Esophagus (tissue), 2 donors: ENCODE data around the gene CCDC12. TPM values are rescaled to one million over a fixed set of nuclear protein-coding genes. Genes with fewer than 3 reads are reported as not detected.

ENCODE experiments used
- H3K27ac ChIP-seq, 2 donors: one replicate each; pipeline ENCODE4 v1.5.1; 2013; ENCODE audit warnings: low read depth in 2 of 2, mild to moderate bottlenecking in 2 of 2, inconsistent platforms in 1 of 2, low read length in 1 of 2, moderate library complexity in 1 of 2
- H3K27me3 ChIP-seq, 2 donors: one replicate each; pipeline ENCODE4 v1.6.1; 2013; ENCODE audit warnings: low read length in 2 of 2, control low read depth in 1 of 2, mild to moderate bottlenecking in 1 of 2; ENCODE audit not compliant: insufficient read depth in 2 of 2, control insufficient read depth in 1 of 2
- H3K36me3 ChIP-seq, 2 donors: one replicate each; pipeline ENCODE4 v1.6.1; 2013; ENCODE audit warnings: low read length in 1 of 2; ENCODE audit not compliant: control insufficient read depth in 2 of 2, insufficient read depth in 2 of 2
- H3K4me1 ChIP-seq, 2 donors: one replicate each; pipeline ENCODE4 v1.6.1; 2013; ENCODE audit warnings: low read length in 1 of 2; ENCODE audit not compliant: control insufficient read depth in 2 of 2, insufficient read depth in 2 of 2
- H3K4me3 ChIP-seq, 2 donors: one replicate each; pipeline ENCODE4 v1.5.1; 2013; ENCODE audit warnings: low read length in 2 of 2, mild to moderate bottlenecking in 2 of 2, low read depth in 1 of 2, moderate library complexity in 1 of 2
- H3K9me3 ChIP-seq, 2 donors: one replicate each; pipeline ENCODE4 v1.6.1; 2013; ENCODE audit warnings: mild to moderate bottlenecking in 2 of 2, low read depth in 1 of 2, low read length in 1 of 2, moderate library complexity in 1 of 2; ENCODE audit not compliant: control insufficient read depth in 2 of 2, insufficient read depth in 1 of 2
- WGBS, 2 donors: extraction: QIAGEN DNeasy Blood & Tissue Kit; methylation state at CpG; one replicate each; pipeline ENCODE4 v1.1.7; 2013; 5-methylcytosine and 5-hydroxymethylcytosine counted together
- polyA plus RNA-seq, 2 donors: library from polyadenylated mRNA; stranded (reverse); fragments of 200-250 nt; gene quantifications; one replicate each; pipeline ENCODE4 v1.2.3, GENCODE V29; 2013
- donor health status: healthy with polysubstance abuse.
- donor health status: Bipolar disorder and iron deficiency.

CCDC12 gene
- polyA plus RNA-seq, 2 donors, result 82.5 to 90.1 TPM

DNA sequence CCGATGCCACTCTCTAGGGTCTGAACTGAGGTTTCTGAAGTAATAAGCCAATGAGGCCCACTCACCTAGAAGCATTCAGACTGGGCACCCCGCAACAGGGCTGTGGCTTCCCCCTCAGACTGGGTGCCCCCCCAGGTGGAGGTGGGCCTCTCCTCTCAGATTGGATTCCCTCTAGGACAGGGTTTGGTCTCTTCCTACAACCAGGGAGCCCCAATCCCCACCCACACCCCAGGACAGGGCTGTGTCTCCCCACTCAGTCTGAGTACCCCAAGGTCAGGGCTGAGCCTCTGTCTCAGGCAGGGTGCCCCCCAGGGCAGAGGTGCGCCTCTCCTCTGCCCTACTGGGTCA lies 71.4 kb downstream of the CCDC12 start:
- WGBS, 2 donors, result 86 to 88% methylated on average over 3 of the region's 3 CpGs
- H3K4me3 ChIP-seq, result no peak overlapping the region

DNA sequence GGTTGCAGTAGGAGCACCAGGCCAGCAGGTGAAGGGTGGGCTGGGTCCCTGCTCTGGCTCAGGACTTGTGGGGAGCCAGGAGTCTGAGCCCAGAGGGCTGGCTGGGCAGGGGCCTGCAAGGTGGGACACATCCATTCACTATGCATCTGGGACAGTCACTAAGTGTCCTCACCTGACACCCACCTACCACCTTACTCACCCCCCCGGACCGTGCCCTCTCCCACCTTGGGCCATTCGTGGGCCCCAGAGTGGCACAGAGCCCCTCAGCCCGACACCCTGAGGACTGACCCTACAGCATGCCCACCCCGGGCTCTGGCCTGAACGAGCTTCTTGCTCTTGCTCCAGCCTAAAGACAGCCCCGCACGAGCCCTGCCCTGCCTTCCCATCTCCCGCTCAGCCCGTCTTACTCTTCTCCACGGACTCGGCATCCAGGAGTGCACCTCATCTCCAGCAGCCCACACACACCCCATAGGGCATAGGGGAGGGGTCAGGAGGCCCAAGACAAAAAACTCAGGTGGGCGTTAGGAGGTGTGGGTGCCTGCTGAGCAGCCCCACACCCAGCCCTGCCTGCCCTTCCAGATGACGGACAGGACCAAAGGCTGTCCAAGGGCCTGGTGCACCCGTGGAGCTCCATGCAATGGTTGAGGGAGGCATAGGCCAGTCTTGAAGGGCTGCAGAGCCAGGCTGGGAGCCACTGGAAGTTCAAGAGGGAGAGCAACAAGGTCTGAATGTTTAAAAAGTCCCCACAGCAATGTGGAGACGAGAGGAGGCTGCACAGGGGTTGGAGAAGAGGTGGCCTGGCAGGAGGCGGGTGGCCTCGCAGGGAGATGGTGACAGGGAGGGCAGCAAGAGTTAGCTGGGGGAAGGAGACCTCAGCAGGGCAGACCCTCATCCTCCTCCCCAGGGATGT lies 72.0 kb downstream of the CCDC12 start:
- Histone ChIP-seq H3K36me3 (no peaks in the 10 kb centered on the region), H3K27ac (no peak overlapping the region), H3K9me3 (peaks cover 0 to 2% of the 10 kb centered on the region in 2 donors), H3K4me3 (no peak overlapping the region), H3K27me3 (no peaks in the 10 kb centered on the region), H3K4me1 (peaks cover 4 to 15% of the 10 kb centered on the region in 2 donors)
- WGBS, 2 donors, result 83% methylated on average over 18 of the region's 18 CpGs

More for the DNA sequence above, 71.4 kb downstream of the CCDC12 start:
- Histone ChIP-seq H3K27me3 (no peaks in the 10 kb centered on the region), H3K9me3 (peaks cover 0 to 2% of the 10 kb centered on the region in 2 donors), H3K27ac (no peak overlapping the region), H3K4me1 (peaks cover 4 to 19% of the 10 kb centered on the region in 2 donors), H3K36me3 (no peaks in the 10 kb centered on the region)

DNA sequence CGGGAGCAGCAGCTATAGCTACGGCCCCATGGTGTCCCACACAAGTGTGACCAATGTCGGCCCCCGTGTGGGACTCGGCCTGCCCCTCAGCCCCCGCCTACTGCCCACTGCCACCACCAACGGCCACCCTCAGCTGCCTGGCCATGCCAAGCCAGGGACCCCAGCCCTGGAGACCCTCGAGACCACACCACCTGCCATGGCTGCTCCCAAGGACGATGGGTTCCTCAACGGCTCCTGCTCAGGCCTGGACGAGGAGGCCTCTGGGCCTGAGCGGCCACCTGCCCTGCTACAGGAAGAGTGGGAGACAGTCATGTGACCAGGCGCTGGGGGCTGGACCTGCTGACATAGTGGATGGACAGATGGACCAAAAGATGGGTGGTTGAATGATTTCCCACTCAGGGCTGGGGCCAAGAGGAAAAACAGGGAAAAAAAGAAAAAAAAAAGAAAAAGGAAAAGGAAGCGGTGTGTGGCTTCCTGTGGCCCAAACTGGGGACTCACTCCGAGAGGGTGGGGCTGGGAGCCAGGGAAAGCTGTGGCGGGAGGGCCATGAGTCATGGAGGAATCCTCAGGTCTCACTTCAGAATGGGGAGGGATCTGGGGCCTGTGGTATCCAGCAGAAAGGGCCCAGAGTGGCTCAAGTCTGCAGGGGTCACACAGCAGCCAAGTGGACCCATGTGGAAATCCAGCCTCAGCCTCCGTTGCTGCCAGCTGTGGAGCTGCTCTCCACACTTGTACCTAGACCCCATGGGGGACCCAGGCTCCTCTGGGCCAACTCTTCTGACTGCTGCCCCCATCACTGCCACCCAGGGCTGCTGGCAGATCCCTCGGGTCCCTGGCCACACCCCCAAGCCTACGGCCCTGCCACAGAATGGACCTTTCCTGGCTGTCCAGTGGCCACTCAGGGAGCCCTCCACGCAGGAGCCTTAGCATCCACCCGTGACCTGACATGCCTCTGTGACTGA lies 72.9 kb downstream of the CCDC12 start:
- Histone ChIP-seq H3K27me3 (no peaks in the 10 kb centered on the region), H3K4me1 (peaks cover 0 to 9% of the 10 kb centered on the region in 2 donors), H3K4me3 (no peak overlapping the region), H3K36me3 (no peaks in the 10 kb centered on the region), H3K9me3 (peaks cover 0 to 2% of the 10 kb centered on the region in 2 donors), H3K27ac (no peak overlapping the region)
- WGBS, 2 donors, result 77 to 82% methylated on average over 21 of the region's 21 CpGs

DNA sequence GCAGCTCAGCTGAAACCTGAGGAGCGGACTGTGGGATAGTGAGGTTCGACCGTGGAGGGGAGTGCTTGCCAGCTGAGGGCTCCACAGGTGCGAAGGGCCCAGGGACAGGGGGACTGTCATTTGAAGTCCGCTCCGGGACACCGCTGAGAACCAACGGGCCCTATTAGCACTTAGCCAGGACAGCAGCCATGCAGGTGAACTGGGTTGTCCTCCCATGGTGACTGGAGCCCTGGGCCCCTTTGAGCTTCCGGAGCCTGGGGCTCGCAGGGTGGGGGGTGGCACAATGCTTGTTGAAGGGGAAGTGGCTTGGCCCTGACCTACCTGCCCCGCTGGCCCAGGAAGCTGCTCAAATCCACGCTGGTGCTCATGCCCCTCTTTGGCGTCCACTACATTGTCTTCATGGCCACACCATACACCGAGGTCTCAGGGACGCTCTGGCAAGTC lies 74.3 kb downstream of the CCDC12 start:
- no peak overlapping the region for H3K27ac ChIP-seq
- peaks cover 0 to 7% of the 10 kb centered on the region in 2 donors for H3K4me1 ChIP-seq
- WGBS, 2 donors, result 91 to 93% methylated on average over 15 of the region's 15 CpGs
- no peaks in the 10 kb centered on the region for H3K9me3 ChIP-seq
- no peaks in the 10 kb centered on the region for H3K27me3 ChIP-seq
- H3K4me3 ChIP-seq, result no peak overlapping the region
- no peaks in the 10 kb centered on the region for H3K36me3 ChIP-seq

DNA sequence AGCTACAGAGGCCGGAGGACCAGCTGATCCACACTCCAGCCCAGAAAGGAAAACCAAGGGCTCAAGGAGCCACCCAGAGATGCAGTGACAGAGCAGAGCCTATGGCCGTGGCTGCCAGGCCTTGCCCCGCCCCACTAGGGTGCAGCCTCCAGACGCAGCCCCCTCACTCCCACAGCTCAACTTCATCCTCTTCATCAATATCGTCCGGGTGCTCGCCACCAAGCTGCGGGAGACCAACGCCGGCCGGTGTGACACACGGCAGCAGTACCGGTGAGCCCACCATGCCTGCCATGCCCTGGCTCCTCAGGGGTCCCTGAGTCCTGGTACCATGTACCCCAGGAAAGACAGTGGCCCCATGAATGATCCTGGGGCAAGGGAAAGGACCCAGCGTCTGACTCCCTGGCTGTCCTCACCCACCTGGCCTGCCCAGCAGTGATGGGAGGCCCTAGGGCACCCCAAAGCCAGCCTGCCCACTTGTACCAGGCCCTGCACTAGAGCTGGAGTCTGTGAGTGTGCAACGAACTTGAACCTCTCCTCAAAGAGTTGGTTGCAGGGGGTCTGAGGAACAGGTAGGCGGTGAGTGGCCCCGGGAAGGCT lies 74.9 kb downstream of the CCDC12 start:
- Histone ChIP-seq H3K36me3 (no peaks in the 10 kb centered on the region), H3K27me3 (no peaks in the 10 kb centered on the region), H3K9me3 (no peaks in the 10 kb centered on the region), H3K27ac (no peak overlapping the region), H3K4me1 (peaks cover 0 to 6% of the 10 kb centered on the region in 2 donors), H3K4me3 (no peak overlapping the region)
- 89 to 93% methylated on average over 17 of the region's 17 CpGs for WGBS, 2 donors

DNA sequence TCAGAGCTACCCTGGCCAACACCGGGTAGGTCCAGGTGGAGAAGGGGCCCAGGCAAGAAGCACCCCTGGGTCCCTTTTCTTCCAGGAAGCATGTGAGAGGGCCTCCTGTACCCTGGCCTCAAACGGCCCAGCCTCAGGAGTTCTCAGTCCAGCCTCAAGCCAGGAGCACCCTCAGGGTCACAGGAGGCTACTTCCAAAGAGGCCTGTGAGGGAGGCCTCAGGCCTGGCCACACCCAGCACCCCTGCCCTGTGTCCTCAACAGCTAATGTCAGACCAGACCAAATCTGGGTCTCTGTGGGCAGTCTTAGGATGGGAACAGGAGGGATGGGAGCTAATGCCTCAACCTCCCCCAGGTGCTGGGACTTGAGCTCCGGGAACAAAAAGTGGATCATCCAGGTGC lies 75.5 kb downstream of the CCDC12 start:
- WGBS, 2 donors, result 78 to 82% methylated on average over 3 of the region's 3 CpGs
- Histone ChIP-seq H3K4me3 (no peak overlapping the region), H3K27me3 (no peaks in the 10 kb centered on the region), H3K4me1 (peaks cover 0 to 5% of the 10 kb centered on the region in 2 donors), H3K27ac (no peak overlapping the region), H3K9me3 (no peaks in the 10 kb centered on the region), H3K36me3 (no peaks in the 10 kb centered on the region)

DNA sequence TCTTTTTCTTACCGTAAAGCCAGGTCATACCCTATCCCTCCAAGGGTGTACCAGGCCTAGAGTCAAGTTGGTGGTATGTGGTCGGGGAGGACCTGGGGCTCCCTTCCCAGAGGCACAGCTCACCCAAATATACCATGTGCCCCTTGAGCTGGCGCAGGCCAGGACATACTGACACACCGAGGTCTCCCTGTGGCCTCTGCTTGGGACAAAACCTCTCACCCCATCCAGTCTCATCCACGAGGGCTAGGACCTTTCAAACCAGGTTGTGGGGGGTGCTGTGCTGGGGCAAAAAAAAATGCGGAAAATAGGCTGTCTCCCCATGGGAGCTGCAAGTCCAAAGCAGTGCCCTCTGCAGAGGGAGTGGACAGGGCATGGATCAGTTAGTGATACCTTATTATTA lies 76.2 kb downstream of the CCDC12 start:
- no peaks in the 10 kb centered on the region for H3K27me3 ChIP-seq
- H3K4me3 ChIP-seq, result no peak overlapping the region
- H3K4me1 ChIP-seq, result peaks cover 0 to 5% of the 10 kb centered on the region in 2 donors
- WGBS, 2 donors, result 88 to 91% methylated on average over 6 of the region's 6 CpGs
- H3K27ac ChIP-seq, result no peak overlapping the region
- H3K9me3 ChIP-seq, result no peaks in the 10 kb centered on the region
- no peaks in the 10 kb centered on the region for H3K36me3 ChIP-seq

DNA sequence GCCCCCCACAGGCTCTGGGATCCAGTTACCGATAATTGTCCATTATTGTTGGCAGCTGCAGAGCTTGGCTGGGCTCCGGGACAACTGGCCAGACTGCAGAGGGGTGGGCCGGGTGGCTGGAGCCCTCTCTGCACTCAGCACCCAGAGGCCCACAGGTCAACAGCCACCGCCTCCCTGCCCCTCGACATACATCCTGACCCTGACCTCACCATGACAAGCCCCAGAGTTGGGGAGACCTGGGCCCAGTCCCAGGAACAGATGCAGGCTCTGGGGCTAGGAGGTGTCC lies 76.6 kb downstream of the CCDC12 start:
- no peaks in the 10 kb centered on the region for H3K36me3 ChIP-seq
- H3K27ac ChIP-seq, result no peak overlapping the region
- H3K27me3 ChIP-seq, result no peaks in the 10 kb centered on the region
- 69 to 85% methylated on average over 5 of the region's 5 CpGs for WGBS, 2 donors
- no peaks in the 10 kb centered on the region for H3K9me3 ChIP-seq
- peaks cover 0 to 5% of the 10 kb centered on the region in 2 donors for H3K4me1 ChIP-seq
- no peak overlapping the region for H3K4me3 ChIP-seq
